Endometrium (tissue), 2 donors: ENCODE results near the gene ZNF488.

Source experiments
- FAIRE-seq: peaks from 2 replicates; lab custom pipeline; 2012; peaks lifted over from hg19 to GRCh38; lab: Jason Lieb, UNC
- donor health status: control.
- donor health status: control.

ZNF488 gene

DNA sequence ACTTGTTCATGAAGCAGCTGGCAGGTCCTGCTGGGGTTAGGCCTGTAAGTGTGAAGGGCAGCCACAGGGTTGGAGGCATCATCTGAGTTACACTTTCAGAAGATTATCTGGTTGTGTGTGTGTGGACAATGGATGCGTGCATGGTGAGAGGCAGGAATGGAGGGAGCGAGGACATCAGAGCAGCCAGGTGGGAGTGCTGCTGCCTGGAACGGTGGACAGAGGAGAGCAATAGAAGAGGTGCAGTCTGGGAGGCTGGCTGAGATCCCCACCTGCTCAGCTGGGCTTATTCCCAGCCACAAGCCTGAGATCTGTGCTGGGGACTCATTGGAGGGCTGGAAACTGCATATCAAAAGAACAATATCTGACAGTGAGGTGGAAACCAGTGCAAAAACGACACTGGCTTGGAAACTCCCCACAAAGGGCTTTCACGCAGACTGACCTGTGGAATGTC lies 17.9 kb downstream of the ZNF488 start:
- FAIRE-seq: no peak

DNA sequence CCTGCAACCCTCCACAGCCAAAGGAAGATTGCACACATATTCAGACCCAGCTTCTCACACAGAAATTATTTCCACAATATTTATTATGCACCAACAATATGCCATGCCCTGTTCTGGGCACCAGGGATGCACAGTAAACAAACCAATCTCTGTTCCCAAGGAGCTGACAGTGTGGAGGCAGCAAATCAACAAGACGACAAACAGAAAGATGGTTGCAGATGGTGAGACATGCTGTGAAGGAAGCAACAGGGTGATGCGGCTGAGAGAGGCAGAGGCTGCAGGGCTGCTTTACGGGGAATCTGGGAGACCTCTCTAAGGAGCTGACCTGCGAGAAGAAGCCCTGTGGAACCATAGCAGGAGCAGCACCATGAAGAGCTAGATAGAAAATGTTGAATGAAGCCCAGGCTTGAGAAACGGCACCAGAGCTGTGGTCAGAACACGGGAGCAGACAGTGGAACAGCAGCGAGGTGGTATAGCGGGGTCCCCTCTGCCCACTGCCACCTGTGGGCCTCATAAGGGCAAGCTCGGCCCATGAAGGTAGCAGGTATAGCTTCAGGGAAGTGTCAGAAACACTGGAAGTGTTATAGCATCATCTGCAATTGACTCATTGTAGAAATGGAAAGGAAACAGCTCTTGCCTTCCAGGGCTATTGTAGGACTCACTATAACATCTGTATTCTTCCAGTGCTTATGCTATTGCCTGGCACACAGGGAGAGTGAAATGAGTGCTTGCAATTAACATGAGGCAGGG lies 18.5 kb downstream of the ZNF488 start:
- FAIRE-seq: no peak

DNA sequence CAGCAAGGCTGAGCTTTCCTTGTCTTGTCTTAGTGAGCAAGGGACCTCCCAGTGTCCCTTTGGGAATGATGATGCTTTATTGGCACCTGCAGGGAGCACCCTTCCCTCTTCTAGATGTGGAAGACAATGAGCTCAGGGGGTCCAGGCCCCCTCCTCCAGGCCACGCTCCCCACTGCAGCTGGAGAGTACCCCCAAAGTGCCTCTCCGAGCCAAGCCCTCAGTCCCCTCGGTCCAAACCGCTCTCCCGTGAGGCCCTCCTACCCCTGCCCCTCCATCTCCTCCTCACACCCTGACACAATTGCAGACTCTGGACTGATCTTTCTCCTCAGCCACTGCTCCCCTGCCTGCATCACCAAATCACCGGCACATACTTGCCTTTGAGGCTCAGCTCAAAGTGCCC lies 19.2 kb downstream of the ZNF488 start:
- no peak for FAIRE-seq

DNA sequence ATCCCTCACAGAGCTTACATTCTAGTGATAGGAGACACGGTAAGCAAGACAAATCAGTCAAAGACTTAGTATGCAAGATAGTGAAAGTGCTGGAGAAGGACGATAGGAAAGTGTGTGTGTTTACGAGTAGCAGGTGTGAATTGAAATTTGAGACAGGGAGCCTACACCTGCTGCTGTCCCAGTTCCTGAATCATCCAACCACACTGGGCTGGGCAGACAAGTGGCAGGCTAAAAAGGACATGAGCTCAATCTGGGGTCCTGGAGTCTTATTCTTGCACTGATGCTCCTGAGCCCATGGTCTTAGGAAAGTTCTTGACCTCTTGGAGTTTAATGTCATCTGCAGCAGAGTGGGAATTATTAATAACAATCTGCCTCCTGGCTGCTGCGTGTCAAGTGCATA lies 19.7 kb downstream of the ZNF488 start:
- FAIRE-seq: no peak

DNA sequence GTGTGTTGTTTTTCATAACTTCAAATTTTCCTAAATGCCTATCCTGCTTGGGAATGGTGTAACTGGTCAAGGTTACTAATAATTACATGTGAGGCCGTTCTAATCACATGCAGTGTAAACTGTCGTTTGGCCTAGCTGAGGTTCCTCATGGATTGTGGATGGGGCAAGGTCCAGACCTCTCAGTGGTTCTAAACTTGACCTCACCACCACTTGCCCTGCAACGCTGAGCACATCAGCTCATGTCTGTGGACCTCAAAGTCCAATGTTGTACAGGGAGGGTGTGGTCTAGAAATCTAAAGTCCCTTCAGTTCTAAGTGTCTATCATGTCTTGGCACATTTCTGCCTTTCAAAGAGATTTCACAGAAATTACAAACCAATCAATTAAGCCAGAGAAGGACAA lies 20.3 kb downstream of the ZNF488 start:
- no peak for FAIRE-seq

DNA sequence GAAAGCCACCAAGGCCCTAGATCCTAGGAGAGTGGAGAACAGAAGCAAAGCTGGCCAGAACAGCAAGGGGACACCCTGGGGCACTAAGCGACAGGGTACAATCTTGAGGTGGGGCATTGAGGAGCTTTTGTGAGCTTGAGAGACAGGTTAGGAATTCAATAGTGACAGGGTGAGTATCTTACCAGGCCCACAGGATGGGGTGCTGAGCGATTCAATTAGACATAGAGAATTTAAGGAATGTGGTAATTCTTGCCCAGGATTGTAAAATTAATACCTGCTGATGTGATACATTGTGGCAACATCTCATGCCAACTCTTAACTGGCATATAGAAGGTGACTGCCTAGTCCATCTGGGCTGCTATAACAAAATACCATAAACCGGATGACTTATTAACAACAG lies 21.9 kb downstream of the ZNF488 start:
- FAIRE-seq: no peak

DNA sequence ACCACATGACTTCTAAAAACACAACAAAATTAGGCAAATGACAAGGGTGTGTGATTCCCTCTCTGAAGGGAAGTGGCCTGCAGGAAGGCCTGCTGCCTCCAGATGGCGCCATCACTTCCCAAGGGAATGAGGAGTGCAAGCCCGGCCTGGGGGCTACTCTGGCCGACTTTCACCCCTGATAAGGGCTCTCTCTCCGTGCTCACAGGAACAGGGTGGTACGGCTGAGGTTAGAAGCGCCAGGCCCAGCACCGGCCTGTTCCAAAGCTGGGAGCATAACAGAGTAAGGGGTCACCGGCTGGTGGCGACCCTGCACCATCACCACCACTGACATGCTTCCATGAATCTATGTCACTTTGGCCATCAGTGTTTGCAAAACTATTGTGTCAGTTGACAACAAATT lies 22.8 kb downstream of the ZNF488 start:
- FAIRE-seq: no peak

DNA sequence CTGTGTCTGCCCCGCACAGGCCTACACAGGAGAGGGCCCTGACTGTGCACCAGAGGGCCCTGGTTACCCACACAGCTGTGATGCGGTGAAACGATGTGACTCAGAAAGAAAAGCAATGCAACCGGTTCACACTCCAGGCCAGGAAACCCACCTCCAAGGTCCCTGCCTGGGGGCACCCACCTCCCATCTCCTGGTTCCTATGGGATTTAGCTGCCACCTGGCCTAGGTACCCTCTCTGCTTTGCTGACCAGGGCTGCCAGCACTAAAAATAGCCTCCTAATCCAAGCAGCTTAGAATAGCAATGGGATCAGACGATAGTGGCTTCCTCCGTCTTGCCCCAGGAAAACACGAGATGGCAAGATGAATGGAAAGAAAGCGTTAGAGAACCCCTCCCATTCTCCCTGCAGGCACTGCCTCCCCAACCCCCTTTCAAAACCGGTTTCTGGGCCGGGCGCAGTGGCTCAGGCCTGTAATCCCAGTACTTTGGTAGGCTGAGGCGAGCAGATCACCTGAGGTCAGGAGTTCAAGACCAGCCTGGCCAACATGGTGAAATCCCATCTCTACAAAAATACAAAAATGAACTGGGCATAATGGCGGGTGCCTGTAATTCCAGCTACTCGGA lies 23.6 kb downstream of the ZNF488 start:
- no peak for FAIRE-seq

DNA sequence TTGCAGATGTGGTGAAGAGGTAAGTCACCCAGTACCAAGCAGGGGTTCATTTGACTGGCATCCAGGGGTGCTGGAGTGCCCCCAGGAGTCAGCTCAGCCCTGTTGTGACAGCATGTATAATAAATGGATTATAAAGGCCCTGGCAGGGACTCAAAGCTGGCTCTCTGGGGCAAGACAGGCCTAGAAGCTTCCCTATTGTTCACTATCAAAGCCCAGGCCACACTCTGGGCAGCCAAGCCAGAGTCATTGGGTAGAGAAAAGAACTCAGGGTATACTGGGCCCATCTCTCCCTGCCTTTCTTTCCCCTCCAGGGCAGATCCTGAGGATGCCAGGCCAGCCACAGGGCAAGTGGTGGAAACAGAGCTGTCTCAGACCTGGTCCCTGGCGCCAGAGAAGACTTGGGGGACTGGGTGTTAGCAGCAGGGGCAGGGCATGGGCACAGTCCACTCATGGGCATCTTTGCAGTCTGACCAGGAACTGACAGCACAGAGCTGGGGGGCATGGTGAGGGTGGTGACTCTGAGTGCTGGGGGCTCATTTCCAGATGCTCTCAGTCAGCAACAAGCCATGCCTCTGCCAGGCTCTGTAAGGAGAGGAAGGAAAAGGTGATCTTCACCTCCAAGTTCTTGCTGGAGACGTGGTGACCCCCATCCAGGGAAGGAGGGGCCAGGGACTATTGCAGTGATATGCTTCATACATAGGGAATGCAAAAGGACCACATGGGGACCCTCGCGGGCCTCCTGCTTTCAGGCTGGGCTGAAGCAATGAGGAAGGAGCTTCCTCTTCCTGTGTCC lies 24.3 kb downstream of the ZNF488 start:
- no peak for FAIRE-seq

DNA sequence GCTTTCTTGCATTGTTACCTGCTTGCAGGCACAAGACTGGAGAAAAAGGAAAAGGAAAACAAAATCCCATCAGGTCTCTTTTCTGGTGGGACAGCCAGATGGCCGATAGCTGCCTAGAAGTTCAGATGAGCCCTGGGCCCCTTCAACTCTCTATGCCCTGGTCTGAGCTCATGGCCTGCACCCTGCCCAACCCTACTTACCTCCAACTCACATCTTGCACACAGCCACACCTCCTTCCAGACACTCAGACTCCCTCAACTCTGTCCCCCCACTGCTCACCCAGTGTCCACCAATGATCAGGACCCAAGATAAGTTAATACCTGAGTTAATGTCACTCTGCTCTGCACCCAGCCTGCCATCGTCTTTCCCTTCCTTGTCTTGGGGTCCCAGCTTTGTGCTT lies 25.0 kb downstream of the ZNF488 start:
- no peak for FAIRE-seq

DNA sequence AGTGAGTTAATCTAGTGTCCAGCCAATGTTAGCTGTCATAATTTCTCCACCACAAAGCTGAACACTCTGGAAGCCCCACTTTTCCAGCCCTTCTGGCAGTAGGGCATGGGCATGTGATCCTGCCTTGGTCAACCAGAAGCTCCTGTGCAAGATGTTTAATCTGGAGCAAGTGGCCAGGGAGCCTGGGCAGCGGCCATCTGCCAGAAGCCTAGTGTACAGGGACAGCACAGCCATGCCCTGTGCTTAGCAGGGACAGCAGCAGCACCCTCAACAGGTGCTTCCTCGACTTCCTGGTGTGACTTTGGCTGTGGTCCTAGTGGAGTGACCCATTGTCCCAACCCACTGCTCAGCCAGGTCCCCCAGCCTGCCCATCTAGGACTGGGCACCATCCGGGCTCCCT lies 25.6 kb downstream of the ZNF488 start:
- no peak for FAIRE-seq

DNA sequence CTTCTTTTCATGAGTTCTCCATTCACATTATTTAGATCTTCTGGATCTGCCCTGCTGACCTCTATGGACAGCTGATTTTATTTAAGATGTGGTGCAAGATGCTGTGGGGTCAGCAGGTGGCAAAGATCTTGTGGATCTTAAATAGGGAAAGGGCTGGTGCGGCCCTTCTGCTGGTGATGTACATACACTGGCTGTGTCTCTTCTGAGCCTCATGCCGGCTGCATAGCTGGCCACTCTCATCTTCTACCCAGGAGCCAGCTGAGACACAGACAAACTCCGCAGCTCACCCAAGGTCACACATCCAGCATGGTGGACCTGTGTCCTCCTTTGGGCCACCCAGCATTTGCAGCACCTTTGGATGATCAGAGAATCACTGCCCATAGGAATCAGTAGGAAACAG lies 26.2 kb downstream of the ZNF488 start:
- FAIRE-seq: no peak

DNA sequence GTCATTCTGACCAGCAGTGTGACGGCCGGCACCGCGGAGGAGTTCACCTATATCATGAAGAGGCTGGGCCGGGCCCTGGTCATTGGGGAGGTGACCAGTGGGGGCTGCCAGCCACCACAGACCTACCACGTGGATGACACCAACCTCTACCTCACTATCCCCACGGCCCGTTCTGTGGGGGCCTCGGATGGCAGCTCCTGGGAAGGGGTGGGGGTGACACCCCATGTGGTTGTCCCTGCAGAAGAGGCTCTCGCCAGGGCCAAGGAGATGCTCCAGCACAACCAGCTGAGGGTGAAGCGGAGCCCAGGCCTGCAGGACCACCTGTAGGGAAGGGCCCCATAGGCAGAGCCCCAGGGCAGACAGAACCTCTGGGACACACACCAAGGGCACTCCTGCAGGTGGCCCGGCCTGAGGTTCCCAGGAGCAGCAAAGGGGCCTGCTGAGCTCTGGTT lies 26.9 kb downstream of the ZNF488 start:
- FAIRE-seq: no peak

DNA sequence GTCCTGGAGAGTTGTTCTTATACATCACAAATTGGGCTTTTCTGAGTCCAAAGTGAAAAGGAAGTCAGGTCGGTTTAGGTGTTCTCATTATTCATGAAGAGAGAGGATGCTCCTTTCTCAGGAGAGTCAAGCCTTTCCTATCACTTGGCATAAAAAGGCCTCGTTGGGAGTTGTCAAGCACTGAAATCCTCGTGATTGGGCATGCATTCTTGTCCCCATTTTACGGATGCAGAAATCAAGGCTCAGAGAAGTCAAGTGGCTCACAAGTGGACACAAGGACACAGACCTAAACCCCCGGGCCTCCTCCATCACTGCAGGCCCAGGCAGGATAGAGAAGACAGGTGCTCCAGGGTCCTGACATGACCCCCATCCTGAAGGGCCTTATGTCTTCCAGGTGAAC lies 27.4 kb downstream of the ZNF488 start:
- FAIRE-seq: no peak

DNA sequence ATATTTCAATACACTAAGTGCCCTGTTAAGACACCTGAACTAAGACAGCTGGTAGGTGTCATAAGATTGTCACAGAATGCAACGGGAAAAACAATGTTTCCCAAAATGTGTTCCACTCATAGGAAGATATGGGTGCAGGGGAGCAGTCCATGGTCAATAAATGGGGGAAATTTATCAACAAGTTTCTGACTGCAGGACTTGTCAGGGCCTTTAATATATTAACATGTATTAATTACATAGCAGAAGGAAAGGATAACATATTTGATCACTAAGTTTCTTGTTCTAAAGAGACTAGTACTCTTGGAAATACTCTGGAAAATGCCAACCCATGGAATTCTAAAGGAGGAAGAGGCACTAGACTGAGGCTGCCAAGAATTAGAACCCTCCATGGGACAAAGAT lies 29.2 kb downstream of the ZNF488 start:
- FAIRE-seq: no peak

DNA sequence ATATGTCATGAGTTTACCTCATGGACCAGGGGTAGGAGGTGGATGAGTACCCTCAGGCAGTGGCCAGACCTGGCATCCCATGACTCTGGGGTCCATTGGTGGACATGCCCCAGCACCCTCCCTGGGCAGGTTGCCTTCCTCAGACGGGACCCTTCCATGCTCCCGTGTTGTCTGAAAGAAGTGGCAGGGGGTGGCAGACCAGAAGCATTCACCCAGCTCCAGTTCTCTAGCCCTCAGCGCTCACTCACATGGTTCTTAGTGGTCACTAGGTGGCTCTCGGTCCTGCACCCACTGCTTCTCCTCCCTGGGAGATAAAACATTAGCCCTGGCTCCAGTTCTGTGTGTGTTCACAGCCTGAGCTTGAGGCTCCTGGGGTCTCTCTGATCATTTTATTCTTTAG lies 29.9 kb downstream of the ZNF488 start:
- no peak for FAIRE-seq

DNA sequence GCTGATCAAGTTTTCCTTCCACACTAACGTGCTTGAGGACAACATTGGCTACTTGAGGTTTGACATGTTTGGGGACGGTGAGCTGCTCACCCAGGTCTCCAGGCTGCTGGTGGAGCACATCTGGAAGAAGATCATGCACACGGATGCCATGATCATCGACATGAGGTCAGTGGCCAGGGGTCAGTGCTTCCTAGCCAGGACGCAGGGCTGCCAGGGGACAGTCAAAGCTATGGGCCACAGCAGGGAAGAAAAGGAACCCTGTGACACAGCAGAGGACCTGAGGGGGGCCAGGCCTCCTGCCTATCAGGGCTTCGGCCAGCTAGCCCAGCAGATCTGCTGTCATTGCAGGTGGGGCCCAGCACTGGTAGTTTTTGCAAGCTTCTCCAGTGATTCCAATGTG lies 30.7 kb downstream of the ZNF488 start:
- FAIRE-seq: no peak

DNA sequence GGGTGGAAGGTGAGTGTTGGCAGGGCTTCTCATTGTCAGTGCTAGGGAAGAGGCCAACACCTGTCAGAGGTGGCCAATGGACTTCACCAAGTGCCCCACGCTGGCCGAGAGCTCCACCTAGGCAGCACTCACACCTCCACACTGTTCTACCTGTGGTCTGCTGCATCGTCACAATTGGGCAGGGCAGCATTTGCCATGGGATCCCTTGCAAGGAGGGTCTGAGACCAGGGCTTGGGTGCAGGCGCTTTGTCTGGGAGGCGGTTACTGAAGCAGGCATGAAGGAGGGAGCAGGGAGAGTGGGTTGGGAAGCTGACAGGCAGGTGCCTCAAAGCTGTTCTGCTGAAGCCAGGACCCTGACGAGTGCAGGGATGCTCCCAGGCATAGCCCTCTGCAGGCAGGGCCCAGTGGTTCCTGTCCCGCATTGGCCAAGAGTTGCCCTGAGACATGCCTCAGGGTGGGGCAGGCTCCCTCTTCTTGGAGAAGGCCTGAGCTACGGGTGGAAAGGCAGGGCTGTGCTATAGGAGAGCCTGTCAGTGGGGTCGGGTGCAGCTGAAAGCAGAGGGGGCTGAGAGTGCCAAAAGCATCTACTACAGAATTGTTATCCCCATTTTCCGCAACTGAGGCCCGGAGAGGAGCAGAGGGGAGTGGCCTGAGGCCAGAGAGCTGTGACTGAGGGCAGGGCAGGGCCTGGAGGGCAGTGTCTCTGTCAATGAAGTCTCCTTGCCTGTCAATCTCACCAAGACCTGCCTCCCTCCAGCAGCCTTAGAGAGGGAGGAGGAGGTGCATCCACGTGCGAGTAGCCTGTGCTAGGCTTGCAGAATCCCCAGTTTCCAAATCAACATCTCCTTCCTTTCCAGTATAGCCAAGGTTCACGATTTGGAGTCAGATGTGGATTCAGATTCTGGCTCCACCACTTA lies 31.9 kb downstream of the ZNF488 start:
- FAIRE-seq: no peak

DNA sequence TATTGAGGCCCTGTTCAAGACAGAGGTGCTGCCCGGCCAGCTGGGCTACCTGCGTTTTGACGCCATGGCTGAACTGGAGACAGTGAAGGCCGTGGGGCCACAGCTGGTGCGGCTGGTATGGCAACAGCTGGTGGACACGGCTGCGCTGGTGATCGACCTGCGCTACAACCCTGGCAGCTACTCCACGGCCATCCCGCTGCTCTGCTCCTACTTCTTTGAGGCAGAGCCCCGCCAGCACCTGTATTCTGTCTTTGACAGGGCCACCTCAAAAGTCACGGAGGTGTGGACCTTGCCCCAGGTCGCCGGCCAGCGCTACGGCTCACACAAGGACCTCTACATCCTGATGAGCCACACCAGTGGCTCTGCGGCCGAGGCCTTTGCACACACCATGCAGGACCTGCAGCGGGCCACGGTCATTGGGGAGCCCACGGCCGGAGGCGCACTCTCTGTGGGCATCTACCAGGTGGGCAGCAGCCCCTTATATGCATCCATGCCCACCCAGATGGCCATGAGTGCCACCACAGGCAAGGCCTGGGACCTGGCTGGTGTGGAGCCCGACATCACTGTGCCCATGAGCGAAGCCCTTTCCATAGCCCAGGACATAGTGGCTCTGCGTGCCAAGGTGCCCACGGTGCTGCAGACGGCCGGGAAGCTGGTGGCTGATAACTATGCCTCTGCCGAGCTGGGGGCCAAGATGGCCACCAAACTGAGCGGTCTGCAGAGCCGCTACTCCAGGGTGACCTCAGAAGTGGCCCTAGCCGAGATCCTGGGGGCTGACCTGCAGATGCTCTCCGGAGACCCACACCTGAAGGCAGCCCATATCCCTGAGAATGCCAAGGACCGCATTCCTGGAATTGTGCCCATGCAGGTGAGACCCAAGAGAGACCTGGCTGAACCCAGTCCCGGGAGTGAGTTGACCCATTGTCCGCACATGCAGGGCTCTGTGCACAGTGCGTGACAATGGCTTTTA lies 33.1 kb downstream of the ZNF488 start:
- FAIRE-seq: no peak

DNA sequence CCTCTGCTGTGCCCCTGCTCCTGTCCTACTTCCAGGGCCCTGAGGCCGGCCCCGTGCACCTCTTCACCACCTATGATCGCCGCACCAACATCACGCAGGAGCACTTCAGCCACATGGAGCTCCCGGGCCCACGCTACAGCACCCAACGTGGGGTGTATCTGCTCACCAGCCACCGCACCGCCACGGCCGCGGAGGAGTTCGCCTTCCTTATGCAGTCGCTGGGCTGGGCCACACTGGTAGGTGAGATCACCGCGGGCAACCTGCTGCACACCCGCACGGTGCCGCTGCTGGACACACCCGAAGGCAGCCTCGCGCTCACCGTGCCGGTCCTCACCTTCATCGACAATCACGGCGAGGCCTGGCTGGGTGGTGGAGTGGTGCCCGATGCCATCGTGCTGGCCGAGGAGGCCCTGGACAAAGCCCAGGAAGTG lies 34.1 kb downstream of the ZNF488 start:
- FAIRE-seq: no peak

DNA sequence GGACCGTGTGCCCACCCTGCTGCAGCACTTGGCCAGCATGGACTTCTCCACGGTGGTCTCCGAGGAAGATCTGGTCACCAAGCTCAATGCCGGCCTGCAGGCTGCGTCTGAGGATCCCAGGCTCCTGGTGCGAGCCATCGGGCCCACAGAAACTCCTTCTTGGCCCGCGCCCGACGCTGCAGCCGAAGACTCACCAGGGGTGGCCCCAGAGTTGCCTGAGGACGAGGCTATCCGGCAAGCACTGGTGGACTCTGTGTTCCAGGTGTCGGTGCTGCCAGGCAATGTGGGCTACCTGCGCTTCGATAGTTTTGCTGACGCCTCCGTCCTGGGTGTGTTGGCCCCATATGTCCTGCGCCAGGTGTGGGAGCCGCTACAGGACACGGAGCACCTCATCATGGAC lies 34.6 kb downstream of the ZNF488 start:
- FAIRE-seq: no peak
